Measurements from ENCODE around the gene ZBTB24.
"Not testable (repeated sequence)": the region's sequence is repeated elsewhere in the genome, so short reads cannot be mapped to it uniquely, and the experiment has no call there.

The ZBTB24 gene

DNA sequence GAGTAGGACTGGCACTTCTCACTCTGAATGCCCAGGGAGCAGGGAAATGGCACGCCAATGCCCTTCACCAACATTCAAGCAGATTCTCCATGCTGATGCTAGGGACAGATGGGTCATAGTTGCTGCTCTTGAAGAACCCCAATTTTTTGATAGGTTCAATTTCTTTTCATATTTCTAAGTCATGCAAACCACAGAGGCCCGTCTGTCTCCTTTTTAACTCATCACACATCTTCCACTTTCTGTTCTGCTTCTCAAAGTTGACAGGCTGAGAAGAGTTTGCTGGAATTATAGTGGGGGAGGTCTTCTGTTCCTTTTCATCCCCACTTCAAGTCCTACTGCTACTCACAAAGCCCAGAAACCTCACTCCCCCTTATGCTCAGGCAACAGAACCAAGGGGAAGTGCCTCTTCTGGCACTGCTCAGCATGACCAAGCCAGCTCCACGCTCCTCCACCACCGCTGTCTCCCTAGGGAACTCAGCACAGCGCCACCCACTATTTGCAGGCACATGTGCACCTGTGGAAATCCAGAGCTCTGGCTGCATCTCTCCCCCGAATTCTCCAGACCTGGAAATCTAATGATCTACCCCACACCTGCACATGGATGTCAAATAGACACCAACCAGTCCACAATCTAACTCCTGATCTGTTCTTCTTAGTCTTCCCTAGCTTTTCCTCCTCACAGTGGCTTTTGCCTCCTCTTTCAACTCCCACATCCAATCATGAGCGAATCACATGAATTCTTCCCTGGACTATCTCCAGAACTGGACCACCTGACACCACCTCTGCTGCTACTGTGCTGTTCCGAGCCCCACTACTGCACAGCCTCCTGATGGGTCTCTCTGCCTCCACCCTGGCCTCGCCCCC lies 10.7 kb downstream of the ZBTB24 start:
- no peak for DNase-seq (ENCODE audit: extremely low read depth in 1 of 2, low read depth in 1 of 2)

- no peak for DNase-seq (ENCODE audit: extremely low read depth in 1 of 2, low read depth in 1 of 2)
Measured at GRCh38 chr6:109471105-109471810, 11.8 kb downstream of the ZBTB24 start.

- DNase-seq (ENCODE audit: extremely low read depth in 1 of 2, low read depth in 1 of 2): no peak
Measured at GRCh38 chr6:109469591-109470189, 13.3 kb downstream of the ZBTB24 start.

- no peak for DNase-seq (ENCODE audit: extremely low read depth in 1 of 2, low read depth in 1 of 2)
Measured at GRCh38 chr6:109467696-109468095, 15.3 kb downstream of the ZBTB24 start.

GRCh38 chr6:109466212-109466923 lies 16.7 kb downstream of the ZBTB24 start:
- DNase-seq (ENCODE audit: extremely low read depth in 1 of 2, low read depth in 1 of 2): no peak

- no peak for DNase-seq (ENCODE audit: extremely low read depth in 1 of 2, low read depth in 1 of 2)
Measured at GRCh38 chr6:109465772-109466171, 17.2 kb downstream of the ZBTB24 start.

- DNase-seq (ENCODE audit: extremely low read depth in 1 of 2, low read depth in 1 of 2): no peak
Measured at GRCh38 chr6:109461733-109462526, 21.1 kb downstream of the ZBTB24 start.

DNA sequence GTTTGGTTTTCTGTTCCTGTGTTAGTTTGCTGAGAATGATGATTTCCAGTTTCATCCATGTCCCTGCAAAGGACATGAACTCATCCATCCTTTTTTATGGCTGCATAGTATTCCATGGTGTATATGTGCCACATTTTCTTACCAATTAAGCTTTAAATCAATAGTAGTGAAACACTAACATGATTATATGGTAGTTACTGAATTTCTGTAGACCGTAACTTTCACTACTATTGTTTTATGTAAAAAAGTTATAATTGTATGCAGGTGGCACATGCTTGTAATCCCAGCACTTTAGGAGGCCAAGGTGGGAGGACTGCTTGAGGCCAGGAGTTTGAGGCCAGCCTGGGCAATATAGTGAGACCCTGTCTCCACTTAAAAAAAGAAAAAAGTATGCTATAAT lies 21.8 kb downstream of the ZBTB24 start:
- DNase-seq (ENCODE audit: extremely low read depth in 1 of 2, low read depth in 1 of 2): not testable (repeated sequence)

- DNase-seq (ENCODE audit: extremely low read depth in 1 of 2, low read depth in 1 of 2): no peak
Measured at GRCh38 chr6:109460161-109460829, 22.7 kb downstream of the ZBTB24 start.

DNA sequence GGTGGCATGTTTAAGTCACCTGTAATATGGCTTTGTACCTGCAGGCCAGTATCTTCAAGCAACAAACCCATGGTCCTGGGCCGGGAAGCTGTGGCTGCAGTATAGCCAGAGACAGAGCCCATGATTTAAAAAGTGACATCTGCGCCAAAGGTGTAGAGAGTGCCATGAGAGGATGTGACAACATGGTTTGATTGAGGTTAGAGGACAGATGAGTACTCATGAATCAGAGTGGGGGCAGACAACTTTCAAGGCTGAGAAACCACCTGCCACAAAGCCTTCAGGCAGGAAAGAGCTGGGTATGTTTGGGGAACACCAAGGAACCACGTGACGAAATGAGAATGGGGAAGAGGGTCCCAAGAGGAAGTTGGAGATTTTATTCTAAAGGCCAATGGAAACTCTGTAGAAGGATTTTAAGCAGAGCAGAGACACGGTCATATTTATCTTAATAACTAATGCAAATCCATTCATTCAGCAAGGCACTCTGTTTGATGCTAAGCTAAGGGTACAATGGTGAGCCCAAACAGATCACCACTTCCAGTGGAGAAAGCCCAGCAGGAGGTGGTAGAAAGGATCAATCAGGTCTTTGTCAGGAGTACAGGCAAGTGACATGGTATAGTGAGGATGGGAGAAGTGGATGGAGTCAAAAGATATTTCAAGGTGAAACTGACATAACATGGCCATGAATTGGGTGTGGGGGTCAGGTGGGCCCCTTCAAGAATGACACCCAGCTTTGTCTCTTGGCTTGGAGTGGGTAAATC lies 24.1 kb downstream of the ZBTB24 start:
- DNase-seq (ENCODE audit: extremely low read depth in 1 of 2, low read depth in 1 of 2): no peak

GRCh38 chr6:109457562-109457996 lies 25.4 kb downstream of the ZBTB24 start:
- no peak for DNase-seq (ENCODE audit: extremely low read depth in 1 of 2, low read depth in 1 of 2)

DNA sequence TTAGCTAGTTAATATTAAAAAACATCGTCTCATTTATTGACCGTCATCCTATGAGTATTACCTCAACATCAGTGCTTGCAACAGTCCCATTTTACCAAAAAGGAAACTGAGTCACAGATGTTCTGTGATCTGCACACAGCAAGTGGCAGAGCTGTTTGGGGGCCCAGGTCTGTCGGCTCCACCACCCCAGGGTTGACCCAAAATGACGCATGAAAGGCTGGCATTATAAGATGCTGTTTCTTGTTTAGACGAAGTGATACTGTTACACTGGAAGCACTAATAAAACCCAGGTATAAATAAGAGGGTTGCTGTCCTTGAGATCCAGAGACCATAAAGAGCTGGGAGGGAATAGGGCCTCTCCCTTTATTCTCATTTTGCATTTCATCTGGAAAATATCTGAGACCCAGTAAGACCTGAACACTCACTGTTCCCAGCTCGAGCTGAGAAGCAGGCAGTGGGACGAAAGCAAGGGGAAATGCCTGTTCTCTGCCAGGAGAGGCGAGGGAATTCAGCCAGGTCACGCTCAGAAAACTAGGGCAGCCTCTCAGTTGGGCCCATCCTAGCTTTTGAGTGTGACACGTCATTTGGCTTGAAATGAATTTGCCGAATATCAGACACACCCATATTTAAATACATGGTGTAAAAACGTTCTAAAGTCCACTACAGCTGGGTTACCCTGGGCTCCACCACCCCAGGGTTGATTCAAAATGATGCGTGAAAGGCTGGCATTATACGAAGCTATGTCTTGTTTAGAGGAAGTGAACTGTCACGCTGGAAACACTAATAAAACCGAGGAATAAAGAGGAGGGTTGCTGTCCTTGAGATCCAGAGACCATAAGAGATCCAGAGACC lies 26.1 kb downstream of the ZBTB24 start:
- DNase-seq (ENCODE audit: extremely low read depth in 1 of 2, low read depth in 1 of 2): no peak

DNA sequence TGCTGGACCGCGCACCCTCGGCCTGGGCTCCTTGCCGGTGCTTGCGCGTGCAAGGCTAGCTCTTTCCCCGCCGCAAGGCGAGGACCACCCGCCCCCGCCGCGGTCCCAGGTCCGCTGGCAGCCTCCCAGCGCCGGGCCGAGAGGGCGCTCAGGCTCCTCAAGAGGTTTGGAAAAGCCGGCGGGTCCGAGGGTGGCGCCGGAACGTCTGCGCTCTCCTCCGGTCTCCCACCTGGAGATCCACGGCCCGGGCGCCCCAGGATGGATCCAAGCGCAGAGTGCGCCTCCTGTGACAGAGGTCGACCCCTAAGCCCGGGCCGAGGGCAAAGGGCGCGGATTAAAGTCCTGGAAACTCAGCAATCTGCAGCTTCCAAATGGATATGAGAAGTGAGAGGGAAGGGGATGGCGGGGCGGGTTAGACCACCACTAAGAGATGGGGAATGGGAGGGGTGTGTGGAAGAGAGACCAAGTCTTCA lies 26.9 kb downstream of the ZBTB24 start:
- no peak for DNase-seq (ENCODE audit: extremely low read depth in 1 of 2, low read depth in 1 of 2)

GRCh38 chr6:109455437-109456110 lies 27.4 kb downstream of the ZBTB24 start, which contains the start of gene MICAL1:
Gene MICAL1 (minus strand): TSS chr6:109455772. CDS start chr6:109454196, 1,576 bp downstream.
- peak in 1 of 2 donors; percentile 58 for DNase-seq (ENCODE audit: extremely low read depth in 1 of 2, low read depth in 1 of 2)

- peak in 1 of 2 donors; percentile 48 for DNase-seq (ENCODE audit: extremely low read depth in 1 of 2, low read depth in 1 of 2)
Measured at GRCh38 chr6:109454496-109455436, 28.3 kb downstream of the ZBTB24 start.

All from stimulated activated CD8-positive, alpha-beta memory T cell treated with anti-CD3 and anti-CD28 coated beads, Interleukin-7, amount 100 ng/mL, for 48 hours (primary cell).